OCI-LY3 (cell line): Measurements from ENCODE around the gene THUMPD2.

ENCODE experiments used
- EZH2phosphoT487 ChIP-seq: fragments of 200-600 bp; shearing (Covaris generic); IDR thresholded peaks from 2 replicates; pipeline ENCODE4 v1.6.1; 2018; ENCODE audit warnings: antibody characterized with exemption, mixed run types, low read depth
- TF ChIP-seq, protein P1 (sequence below): fragments of 200-600, 300-600 bp; sonication (generic); IDR thresholded peaks from 2 replicates; pipeline ENCODE4 v1.5.1; 2014; ENCODE audit warnings: antibody characterized with exemption, low read length, low read depth

DNA sequence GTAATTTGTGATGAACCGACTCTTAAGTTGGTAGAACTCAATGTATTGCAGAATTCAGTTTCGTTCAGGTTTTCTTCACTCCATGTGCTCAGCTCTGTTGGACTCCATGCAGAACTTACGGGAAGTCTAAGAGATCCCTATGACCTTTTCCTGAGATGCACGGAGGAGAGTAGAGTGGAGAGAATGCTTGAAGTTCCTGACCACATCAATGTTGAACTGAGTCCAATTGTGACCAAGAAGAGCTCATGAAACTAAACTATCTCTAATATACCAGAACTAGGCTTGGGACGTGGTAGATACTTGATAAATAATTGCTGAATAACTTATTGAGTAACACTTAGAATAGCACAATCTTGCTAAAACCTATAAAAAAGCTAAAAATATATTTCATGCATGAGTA lies 66.1 kb downstream of the THUMPD2 start:
- TF ChIP-seq, protein P1, sequence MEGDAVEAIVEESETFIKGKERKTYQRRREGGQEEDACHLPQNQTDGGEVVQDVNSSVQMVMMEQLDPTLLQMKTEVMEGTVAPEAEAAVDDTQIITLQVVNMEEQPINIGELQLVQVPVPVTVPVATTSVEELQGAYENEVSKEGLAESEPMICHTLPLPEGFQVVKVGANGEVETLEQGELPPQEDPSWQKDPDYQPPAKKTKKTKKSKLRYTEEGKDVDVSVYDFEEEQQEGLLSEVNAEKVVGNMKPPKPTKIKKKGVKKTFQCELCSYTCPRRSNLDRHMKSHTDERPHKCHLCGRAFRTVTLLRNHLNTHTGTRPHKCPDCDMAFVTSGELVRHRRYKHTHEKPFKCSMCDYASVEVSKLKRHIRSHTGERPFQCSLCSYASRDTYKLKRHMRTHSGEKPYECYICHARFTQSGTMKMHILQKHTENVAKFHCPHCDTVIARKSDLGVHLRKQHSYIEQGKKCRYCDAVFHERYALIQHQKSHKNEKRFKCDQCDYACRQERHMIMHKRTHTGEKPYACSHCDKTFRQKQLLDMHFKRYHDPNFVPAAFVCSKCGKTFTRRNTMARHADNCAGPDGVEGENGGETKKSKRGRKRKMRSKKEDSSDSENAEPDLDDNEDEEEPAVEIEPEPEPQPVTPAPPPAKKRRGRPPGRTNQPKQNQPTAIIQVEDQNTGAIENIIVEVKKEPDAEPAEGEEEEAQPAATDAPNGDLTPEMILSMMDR = no peak
- no peak for TF ChIP-seq EZH2phosphoT487
